HL-60 (cell line): ENCODE data around the gene SVIP.

Experiments used
- CTCF ChIP-seq: IDR thresholded peaks from one replicate; pipeline ENCODE4 v1.5.1; 2011; ENCODE audit warnings: low read length, control low read depth, inconsistent platforms; ENCODE audit not compliant: insufficient read depth
- GABPA ChIP-seq: IDR thresholded peaks from 2 replicates; pipeline ENCODE4 v1.6.1; 2012; ENCODE audit warnings: low read depth
- POLR2AphosphoS5 ChIP-seq: IDR thresholded peaks from 2 replicates; pipeline ENCODE4 v1.6.1; 2012; ENCODE audit warnings: low read depth
- REST ChIP-seq: IDR thresholded peaks from 2 replicates; pipeline ENCODE4 v1.6.1; 2012; ENCODE audit warnings: low read depth; ENCODE audit not compliant: insufficient replicate concordance

- TF ChIP-seq CTCF = no peak
- no peak for TF ChIP-seq POLR2AphosphoS5
- TF ChIP-seq REST = no peak
- no peak for TF ChIP-seq GABPA
Measured at GRCh38 chr11:22802861-22803260, 26.7 kb downstream of the SVIP start.
